Panc1 (cell line): ENCODE results near the gene DYRK1A.

Experiments
- CTCF ChIP-seq: fragments of 450-650 bp; IDR thresholded peaks from 2 replicates; pipeline ENCODE4 v1.5.1; 2017; ENCODE audit warnings: mild to moderate bottlenecking
- POLR2AphosphoS5 ChIP-seq: IDR thresholded peaks from 2 replicates; pipeline ENCODE4 v1.6.1; 2012; ENCODE audit warnings: mild to moderate bottlenecking, low read depth, low read length, moderate library complexity
- SIN3A ChIP-seq: IDR thresholded peaks from 2 replicates; pipeline ENCODE4 v1.6.1; 2012; ENCODE audit warnings: low read depth, mild to moderate bottlenecking, low read length, moderate library complexity, borderline replicate concordance; ENCODE audit not compliant: insufficient read depth

GRCh38 chr21:37565530-37566223 lies 199.1 kb downstream of the DYRK1A start:
- TF ChIP-seq CTCF (no peak), SIN3A (no peak), POLR2AphosphoS5 (no peak)
